ENCODE measurements around the gene PCGF3.
"Not testable (repeated sequence)": the region's sequence is repeated elsewhere in the genome, so short reads cannot be mapped to it uniquely, and the experiment has no call there.

Gene PCGF3

GRCh38 chr4:725391-726234 lies 20.0 kb downstream of the PCGF3 start:
- no peak for DNase-seq (ENCODE audit: low spot score)

GRCh38 chr4:726235-726787 lies 20.7 kb downstream of the PCGF3 start:
- DNase-seq (ENCODE audit: low spot score): no peak

- no peak for DNase-seq (ENCODE audit: low spot score)
These were observed 21.2 kb downstream of the PCGF3 start for GRCh38 chr4:726838-727237.

GRCh38 chr4:727576-727975 lies 21.9 kb downstream of the PCGF3 start:
- no peak for DNase-seq (ENCODE audit: low spot score)

GRCh38 chr4:729336-730315 lies 24.0 kb downstream of the PCGF3 start:
- DNase-seq (ENCODE audit: low spot score): no peak

GRCh38 chr4:730511-730910 lies 24.9 kb downstream of the PCGF3 start:
- DNase-seq (ENCODE audit: low spot score): no peak

- peak; percentile 47 for DNase-seq (ENCODE audit: low spot score)
These were observed 25.6 kb downstream of the PCGF3 start for GRCh38 chr4:730946-731904.

- peak; percentile 49 for DNase-seq (ENCODE audit: low spot score)
These were observed 26.3 kb downstream of the PCGF3 start for GRCh38 chr4:731954-732353.

- DNase-seq (ENCODE audit: low spot score): no peak
These were observed 26.9 kb downstream of the PCGF3 start for GRCh38 chr4:732486-732885.

- no peak for DNase-seq (ENCODE audit: low spot score)
These were observed 27.4 kb downstream of the PCGF3 start for GRCh38 chr4:732911-733630.

GRCh38 chr4:733631-733980 lies 28.0 kb downstream of the PCGF3 start:
- no peak for DNase-seq (ENCODE audit: low spot score)

- DNase-seq (ENCODE audit: low spot score): no peak
These were observed 28.4 kb downstream of the PCGF3 start for GRCh38 chr4:734075-734474.

GRCh38 chr4:734951-735350 lies 29.3 kb downstream of the PCGF3 start:
- DNase-seq (ENCODE audit: low spot score): no peak

- DNase-seq (ENCODE audit: low spot score): no peak
These were observed 30.0 kb downstream of the PCGF3 start for GRCh38 chr4:735583-735982.

GRCh38 chr4:736561-736960 lies 30.9 kb downstream of the PCGF3 start:
- DNase-seq (ENCODE audit: low spot score): not testable (repeated sequence)

GRCh38 chr4:738781-739280 lies 33.2 kb downstream of the PCGF3 start:
- no peak for DNase-seq (ENCODE audit: low spot score)

- DNase-seq (ENCODE audit: low spot score): no peak
These were observed 33.9 kb downstream of the PCGF3 start for GRCh38 chr4:739569-739968.

GRCh38 chr4:740011-740410 lies 34.4 kb downstream of the PCGF3 start:
- DNase-seq (ENCODE audit: low spot score): no peak

GRCh38 chr4:740656-741282 lies 35.1 kb downstream of the PCGF3 start:
- no peak for DNase-seq (ENCODE audit: low spot score)

GRCh38 chr4:742096-742741 lies 36.6 kb downstream of the PCGF3 start:
- DNase-seq (ENCODE audit: low spot score): no peak
